Measurements from ENCODE around the gene BLOC1S6. TPM values are rescaled to one million over a fixed set of nuclear protein-coding genes. Genes with fewer than 3 reads are reported as not detected.

The BLOC1S6 gene
- total and polyA plus RNA-seq, 12 donors, result 8.6 to 33.9 (median 28.0) TPM

DNA sequence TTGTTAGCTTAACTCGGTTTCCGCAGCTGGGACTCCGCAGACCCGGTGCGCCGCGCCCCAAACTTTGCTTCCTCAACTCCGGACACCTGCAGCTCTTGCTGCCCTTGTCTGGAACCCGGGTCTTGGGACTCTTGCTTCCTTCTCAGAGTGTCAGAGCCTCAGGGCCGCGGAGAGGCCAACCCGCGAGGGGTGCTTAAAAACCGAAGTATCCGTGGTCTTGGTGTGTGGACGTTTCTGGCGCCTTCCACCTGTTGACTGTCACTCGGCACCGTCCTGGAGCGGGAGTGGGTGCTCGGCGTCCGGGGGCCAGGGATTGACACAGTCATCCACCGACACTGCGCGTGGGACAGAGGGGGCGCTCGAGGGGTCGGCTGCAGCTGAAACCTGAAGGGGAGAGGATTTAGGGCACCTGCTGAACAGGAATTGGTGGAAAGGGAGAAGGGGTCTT is 48.0 kb downstream of the BLOC1S6 start:
- H3K9me3 ChIP-seq, result no peaks in the 10 kb centered on the region
- ATAC-seq (peak; percentile 54 to 85 (median 73)), DNase-seq (peak; percentile 68 to 71)
- TF ChIP-seq, protein P1, sequence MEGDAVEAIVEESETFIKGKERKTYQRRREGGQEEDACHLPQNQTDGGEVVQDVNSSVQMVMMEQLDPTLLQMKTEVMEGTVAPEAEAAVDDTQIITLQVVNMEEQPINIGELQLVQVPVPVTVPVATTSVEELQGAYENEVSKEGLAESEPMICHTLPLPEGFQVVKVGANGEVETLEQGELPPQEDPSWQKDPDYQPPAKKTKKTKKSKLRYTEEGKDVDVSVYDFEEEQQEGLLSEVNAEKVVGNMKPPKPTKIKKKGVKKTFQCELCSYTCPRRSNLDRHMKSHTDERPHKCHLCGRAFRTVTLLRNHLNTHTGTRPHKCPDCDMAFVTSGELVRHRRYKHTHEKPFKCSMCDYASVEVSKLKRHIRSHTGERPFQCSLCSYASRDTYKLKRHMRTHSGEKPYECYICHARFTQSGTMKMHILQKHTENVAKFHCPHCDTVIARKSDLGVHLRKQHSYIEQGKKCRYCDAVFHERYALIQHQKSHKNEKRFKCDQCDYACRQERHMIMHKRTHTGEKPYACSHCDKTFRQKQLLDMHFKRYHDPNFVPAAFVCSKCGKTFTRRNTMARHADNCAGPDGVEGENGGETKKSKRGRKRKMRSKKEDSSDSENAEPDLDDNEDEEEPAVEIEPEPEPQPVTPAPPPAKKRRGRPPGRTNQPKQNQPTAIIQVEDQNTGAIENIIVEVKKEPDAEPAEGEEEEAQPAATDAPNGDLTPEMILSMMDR (IDR thresholded peaks at IDR 0.05), result peak; percentile 8 to 61 (median 52)
- intact Hi-C loops (cut with DNase I), result loop anchor here in 3 of 10 donors (2.0 to 10.0 kb wide), 3 partner anchors 48 to 468 kb away; partner anchors contain the start of gene BLOC1S6 (in 2 of the 3)
- H3K4me3 ChIP-seq, result peak overlapping the region; percentile 49 to 86 (median 76)
- 0 to 1% methylated on average over 29 of the region's 29 CpGs for WGBS, 2 donors
- no peaks in the 10 kb centered on the region for H3K36me3 ChIP-seq
- H3K4me1 ChIP-seq, result peaks cover 0 to 70% (median 34%) of the 10 kb centered on the region in 9 donors
- H3K27me3 ChIP-seq, result no peaks in the 10 kb centered on the region
- peak overlapping the region; percentile 70 to 95 (median 90) for H3K27ac ChIP-seq

DNA sequence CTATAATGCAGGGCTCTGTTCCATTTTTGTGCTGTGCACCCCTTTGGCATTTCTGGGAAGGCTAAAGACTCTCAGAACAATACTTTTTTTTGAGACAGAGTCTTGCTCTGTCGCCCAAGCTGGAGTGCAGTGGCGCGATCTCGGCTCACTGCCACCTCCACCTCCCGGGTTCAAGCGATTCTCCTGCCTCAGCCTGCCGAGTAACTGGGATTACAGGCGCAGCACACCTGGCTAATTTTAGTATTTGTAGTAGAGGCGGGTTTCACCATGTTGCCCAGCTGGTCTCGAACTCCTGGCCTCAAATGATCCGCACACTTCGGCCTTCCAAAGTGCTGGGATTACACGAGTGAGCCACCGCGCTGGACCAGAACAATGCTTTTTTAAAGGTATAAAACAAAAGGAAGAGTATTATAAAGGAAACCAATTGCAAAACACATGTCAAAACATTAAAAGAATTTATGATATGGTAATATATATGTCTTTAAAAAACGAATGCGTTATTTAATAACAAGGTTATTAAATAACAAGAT is 48.6 kb downstream of the BLOC1S6 start:
- 60 to 61% methylated on average over 17 of the region's 17 CpGs for whole genome bisulfite sequencing, 2 donors
- Histone ChIP-seq H3K4me1 (peaks cover 0 to 76% (median 34%) of the 10 kb centered on the region in 9 donors), H3K4me3 (peak overlapping the region; percentile 49 to 86 (median 76)), H3K36me3 (no peaks in the 10 kb centered on the region), H3K27me3 (no peaks in the 10 kb centered on the region), H3K9me3 (no peaks in the 10 kb centered on the region), H3K27ac (peak overlapping the region; percentile 70 to 95 (median 90))
- intact Hi-C loops (cut with DNase I), result loop anchor here in 3 of 10 donors (2.0 to 10.0 kb wide), 3 partner anchors 49 to 469 kb away; partner anchors contain the start of gene BLOC1S6 (in 2 of the 3)
- DNase-seq (no peak), ATAC-seq (peak in 1 of 8 donors; percentile 1)
- TF ChIP-seq, protein P1 (IDR thresholded peaks at IDR 0.05), result no peak

DNA sequence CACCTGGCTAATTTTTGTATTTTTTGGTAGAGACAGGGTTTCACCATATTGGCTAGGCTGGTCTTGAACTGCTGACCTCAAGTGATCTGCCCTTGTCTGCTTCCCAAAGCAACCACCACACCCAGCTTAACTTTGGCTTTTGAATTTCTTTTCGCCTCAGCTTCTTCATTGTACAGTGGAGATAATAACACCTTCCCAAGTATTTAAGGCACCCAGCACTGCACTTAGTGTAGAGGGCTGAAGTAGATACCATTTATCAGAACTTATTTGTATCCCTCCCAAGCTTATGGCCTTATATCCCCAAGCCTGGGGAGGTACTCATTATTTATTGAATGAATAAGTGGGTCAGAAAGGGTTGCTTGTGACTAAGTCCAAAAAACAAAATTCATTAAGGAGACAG is 50.0 kb downstream of the BLOC1S6 start:
- H3K4me1 ChIP-seq, result peaks cover 0 to 78% (median 45%) of the 10 kb centered on the region in 9 donors
- intact Hi-C loops (cut with DNase I), result loop anchor here in 2 of 10 donors (5.0 to 10.0 kb wide), 2 partner anchors 52 to 470 kb away; partner anchors contain the start of gene BLOC1S6 (in 1 of the 2)
- 77 to 84% methylated on average over 1 of the region's 1 CpG for WGBS, 2 donors
- no peaks in the 10 kb centered on the region for H3K27me3 ChIP-seq
- peak overlapping the region in 6 of 10 donors; percentile 11 to 72 (median 30) for H3K4me3 ChIP-seq
- DNase-seq (no peak), ATAC-seq (no peak)
- TF ChIP-seq, protein P1 (IDR thresholded peaks at IDR 0.05), result no peak
- no peaks in the 10 kb centered on the region for H3K9me3 ChIP-seq
- H3K36me3 ChIP-seq, result no peaks in the 10 kb centered on the region
- peak overlapping the region; percentile 44 to 95 (median 80) for H3K27ac ChIP-seq

DNA sequence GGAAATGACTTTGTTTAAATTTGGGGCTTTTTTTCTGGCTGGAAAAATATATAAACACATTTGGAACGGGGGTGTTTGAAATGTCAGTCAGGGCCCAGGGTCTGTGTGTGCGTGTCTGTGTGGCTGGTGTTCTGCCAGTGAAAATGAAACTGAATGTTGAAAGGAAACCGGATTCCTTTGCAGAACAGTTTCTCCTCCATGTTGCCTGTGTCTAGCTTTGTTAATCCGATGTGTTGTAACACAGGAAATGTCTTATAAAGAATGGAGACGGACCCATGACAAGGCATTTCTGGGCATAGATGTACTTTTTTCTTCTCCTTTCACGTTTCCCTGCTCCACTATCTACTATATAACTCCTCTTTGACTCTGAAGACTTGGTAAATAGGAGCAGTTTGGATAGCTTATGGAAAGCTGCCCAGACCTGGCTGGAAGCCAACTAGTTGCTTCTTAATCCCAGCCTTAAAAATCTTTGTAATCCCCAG is 50.4 kb downstream of the BLOC1S6 start:
- WGBS, 2 donors, result 2 to 16% methylated on average over 6 of the region's 6 CpGs
- H3K4me3 ChIP-seq, result peak overlapping the region in 6 of 10 donors; percentile 11 to 72 (median 30)
- DNase-seq (peak; percentile 49 to 74), ATAC-seq (peak in 7 of 8 donors; percentile 7 to 38 (median 31))
- H3K36me3 ChIP-seq, result no peaks in the 10 kb centered on the region
- intact Hi-C loops (cut with DNase I), result loop anchor here in 2 of 10 donors (5.0 to 10.0 kb wide), 2 partner anchors 53 to 470 kb away; partner anchors contain the start of gene BLOC1S6 (in 1 of the 2)
- H3K27ac ChIP-seq, result peak overlapping the region; percentile 44 to 95 (median 80)
- H3K9me3 ChIP-seq, result no peaks in the 10 kb centered on the region
- TF ChIP-seq, protein P1 (IDR thresholded peaks at IDR 0.05), result no peak
- peaks cover 0 to 79% (median 47%) of the 10 kb centered on the region in 9 donors for H3K4me1 ChIP-seq
- H3K27me3 ChIP-seq, result no peaks in the 10 kb centered on the region

All from heart right ventricle (tissue), 16 donors.